ENCODE results near the gene PTCRA.
A peak's percentile ranks its signal among the peaks of the same experiment; 100 is the strongest.
"Not testable (repeated sequence)": the region's sequence is repeated elsewhere in the genome, so short reads cannot be mapped to it uniquely, and the experiment has no call there.

The PTCRA gene

DNA sequence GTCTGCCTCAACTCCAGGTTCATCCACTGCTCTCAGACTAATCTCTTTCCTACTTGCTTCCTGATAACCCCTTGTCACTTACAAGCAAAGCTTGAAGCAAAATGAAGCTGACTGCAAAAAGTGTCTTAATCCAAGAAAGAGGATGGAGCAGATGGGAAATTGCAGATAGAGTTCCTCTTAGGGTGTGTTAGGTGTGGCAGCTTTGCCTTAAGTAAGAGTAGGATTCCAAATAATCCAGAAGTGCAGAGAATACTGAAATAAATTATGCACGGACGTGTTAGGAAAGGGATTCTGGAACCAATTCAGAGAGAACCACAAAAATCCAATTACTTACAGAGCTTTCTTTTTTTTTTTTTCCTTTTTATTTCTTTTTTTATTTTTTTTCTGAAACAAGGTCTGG, 42.5 kb upstream of the PTCRA start:
- Histone ChIP-seq H3K4me2 (ENCODE audit: low read depth, low read length, poor library complexity, severe bottlenecking) (no peak overlapping the region), H3K4me3 (ENCODE audit: low read length, poor library complexity, severe bottlenecking) (no peak overlapping the region), H3K36me3 (ENCODE audit: insufficient read depth, low read length) (no peaks in the 10 kb centered on the region), H3K9ac (ENCODE audit: low read depth, low read length, poor library complexity, severe bottlenecking) (no peak overlapping the region), H3K9me3 (ENCODE audit: insufficient read depth, low read depth, low read length) (no peaks in the 10 kb centered on the region), H3K4me1 (ENCODE audit: insufficient read depth, low read length, poor library complexity, severe bottlenecking) (no peaks in the 10 kb centered on the region), H4K20me1 (ENCODE audit: insufficient read depth, low read length, poor library complexity, severe bottlenecking) (no peaks in the 10 kb centered on the region), H3F3A (ENCODE audit: low read depth) (no peaks in the 10 kb centered on the region), H3K79me2 (ENCODE audit: insufficient read depth, low read length) (no peaks in the 10 kb centered on the region), H3K9me2 (replicated peaks; ENCODE audit: low read depth, low read length) (no peaks in the 10 kb centered on the region), H3K27me3 (ENCODE audit: insufficient read depth, low read length, poor library complexity, severe bottlenecking) (no peaks in the 10 kb centered on the region), H2AFZ (ENCODE audit: low read length) (no peak overlapping the region)
- TF ChIP-seq, protein P1, sequence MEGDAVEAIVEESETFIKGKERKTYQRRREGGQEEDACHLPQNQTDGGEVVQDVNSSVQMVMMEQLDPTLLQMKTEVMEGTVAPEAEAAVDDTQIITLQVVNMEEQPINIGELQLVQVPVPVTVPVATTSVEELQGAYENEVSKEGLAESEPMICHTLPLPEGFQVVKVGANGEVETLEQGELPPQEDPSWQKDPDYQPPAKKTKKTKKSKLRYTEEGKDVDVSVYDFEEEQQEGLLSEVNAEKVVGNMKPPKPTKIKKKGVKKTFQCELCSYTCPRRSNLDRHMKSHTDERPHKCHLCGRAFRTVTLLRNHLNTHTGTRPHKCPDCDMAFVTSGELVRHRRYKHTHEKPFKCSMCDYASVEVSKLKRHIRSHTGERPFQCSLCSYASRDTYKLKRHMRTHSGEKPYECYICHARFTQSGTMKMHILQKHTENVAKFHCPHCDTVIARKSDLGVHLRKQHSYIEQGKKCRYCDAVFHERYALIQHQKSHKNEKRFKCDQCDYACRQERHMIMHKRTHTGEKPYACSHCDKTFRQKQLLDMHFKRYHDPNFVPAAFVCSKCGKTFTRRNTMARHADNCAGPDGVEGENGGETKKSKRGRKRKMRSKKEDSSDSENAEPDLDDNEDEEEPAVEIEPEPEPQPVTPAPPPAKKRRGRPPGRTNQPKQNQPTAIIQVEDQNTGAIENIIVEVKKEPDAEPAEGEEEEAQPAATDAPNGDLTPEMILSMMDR (conservative IDR thresholded peaks at IDR 0.05; ENCODE audit: low read length), result no peak
- no peak for TF ChIP-seq EZH2phosphoT487 (IDR thresholded peaks at IDR 0.05; ENCODE audit: borderline replicate concordance)

DNA sequence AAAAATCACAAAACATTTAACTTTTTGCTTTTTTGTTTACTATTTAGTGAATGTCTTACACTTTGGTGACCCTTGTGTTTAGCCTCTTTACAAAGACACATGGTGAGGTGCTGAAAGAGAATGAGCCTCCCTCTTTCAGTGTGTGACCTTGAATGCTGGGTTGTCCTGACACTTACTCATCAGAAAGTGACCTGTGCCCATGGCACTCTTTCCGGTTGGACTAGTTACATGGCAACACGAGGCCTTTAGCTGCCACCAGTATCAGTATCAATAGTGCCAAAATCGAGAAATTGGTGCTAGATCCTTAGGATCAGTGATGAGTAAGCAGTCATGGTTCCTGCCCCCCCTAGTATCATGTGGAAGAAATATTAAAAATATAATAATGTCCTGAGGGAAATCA, 38.2 kb upstream of the PTCRA start:
- Histone ChIP-seq H3K27me3 (ENCODE audit: insufficient read depth, low read length, poor library complexity, severe bottlenecking) (peaks cover 7% of the 10 kb centered on the region), H2AFZ (ENCODE audit: low read length) (no peak overlapping the region; the same call in 1 of the 2 replicates), H3K4me2 (ENCODE audit: low read depth, low read length, poor library complexity, severe bottlenecking) (no peak overlapping the region), H3K9ac (ENCODE audit: low read depth, low read length, poor library complexity, severe bottlenecking) (peak overlapping the region; percentile 9), H4K20me1 (ENCODE audit: insufficient read depth, low read length, poor library complexity, severe bottlenecking) (peaks cover 14% of the 10 kb centered on the region), H3F3A (ENCODE audit: low read depth) (no peaks in the 10 kb centered on the region), H3K36me3 (ENCODE audit: insufficient read depth, low read length) (no peaks in the 10 kb centered on the region), H3K4me1 (ENCODE audit: insufficient read depth, low read length, poor library complexity, severe bottlenecking) (no peaks in the 10 kb centered on the region), H3K9me2 (replicated peaks; ENCODE audit: low read depth, low read length) (no peaks in the 10 kb centered on the region), H3K9me3 (ENCODE audit: insufficient read depth, low read depth, low read length) (no peaks in the 10 kb centered on the region), H3K4me3 (ENCODE audit: low read length, poor library complexity, severe bottlenecking) (no peak overlapping the region), H3K79me2 (ENCODE audit: insufficient read depth, low read length) (peaks cover 30% of the 10 kb centered on the region)
- no peak for TF ChIP-seq EZH2phosphoT487 (IDR thresholded peaks at IDR 0.05; ENCODE audit: borderline replicate concordance)
- TF ChIP-seq, protein P1 (conservative IDR thresholded peaks at IDR 0.05; ENCODE audit: low read length), result no peak

DNA sequence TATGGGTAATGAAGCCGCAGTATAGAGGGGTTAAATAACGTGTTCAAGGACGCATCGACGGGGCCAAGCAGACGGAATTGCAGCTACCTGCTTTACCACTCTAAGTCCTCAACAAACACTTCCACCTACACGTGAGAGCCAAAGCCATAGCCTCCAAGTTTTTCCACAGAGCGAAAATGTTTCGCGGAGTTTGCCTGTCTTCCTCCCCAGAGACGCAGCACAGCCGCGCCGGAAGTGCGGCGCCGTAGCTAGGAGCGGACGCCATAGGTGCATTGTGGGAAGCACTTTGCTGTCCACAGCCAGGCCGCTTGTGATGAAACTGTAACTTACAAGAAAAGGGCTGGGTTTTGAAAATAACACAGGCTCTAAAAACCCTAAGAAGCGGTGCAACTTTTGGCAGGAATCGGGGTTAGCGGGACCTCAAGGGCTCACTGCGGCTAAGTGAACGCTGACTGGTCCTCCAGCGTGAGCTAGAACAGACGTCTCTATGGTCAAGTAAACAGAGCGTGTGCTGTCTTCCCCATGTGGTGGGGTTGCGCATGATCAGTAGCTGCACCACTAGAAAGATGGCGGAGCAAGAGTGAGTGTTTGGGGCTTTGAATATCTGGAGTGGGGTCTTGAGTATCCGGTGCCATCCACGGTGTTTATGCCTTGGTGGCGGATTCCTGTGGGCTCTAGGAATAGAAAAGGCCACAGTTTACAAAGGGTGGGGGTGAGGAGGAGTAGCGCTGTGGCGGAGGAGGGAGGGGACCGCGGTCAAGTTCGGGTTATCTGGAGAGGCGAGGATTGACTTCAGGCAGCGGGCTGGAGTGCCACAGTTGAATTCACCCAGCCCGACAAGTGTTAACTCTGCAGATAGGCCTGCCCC, 36.2 kb upstream of the PTCRA start, which contains the start of gene RPL7L1:
Gene RPL7L1 (plus strand): TSS at position 245 of the 868 bp plus-strand sequence. CDS start 295 bp downstream, at position 540.
- no peaks in the 10 kb centered on the region for H3K9me2 ChIP-seq (replicated peaks; ENCODE audit: low read depth, low read length)
- H3K36me3 ChIP-seq (ENCODE audit: insufficient read depth, low read length), result peaks cover 18% of the 10 kb centered on the region; the same call in 1 of the 2 replicates
- peak within 1 kb of the TSS; percentile 82 for H2AFZ ChIP-seq (ENCODE audit: low read length)
- peaks cover 11% of the 10 kb centered on the region for H3K4me1 ChIP-seq (ENCODE audit: insufficient read depth, low read length, poor library complexity, severe bottlenecking)
- H3F3A ChIP-seq (ENCODE audit: low read depth), result no peaks in the 10 kb centered on the region
- H3K4me3 ChIP-seq (ENCODE audit: low read length, poor library complexity, severe bottlenecking), result peak within 1 kb of the TSS; percentile 97
- peaks cover 7% of the 10 kb centered on the region for H3K27me3 ChIP-seq (ENCODE audit: insufficient read depth, low read length, poor library complexity, severe bottlenecking)
- no peaks in the 10 kb centered on the region for H3K9me3 ChIP-seq (ENCODE audit: insufficient read depth, low read depth, low read length)
- H3K9ac ChIP-seq (ENCODE audit: low read depth, low read length, poor library complexity, severe bottlenecking), result peak within 1 kb of the TSS; percentile 97
- H4K20me1 ChIP-seq (ENCODE audit: insufficient read depth, low read length, poor library complexity, severe bottlenecking), result peaks cover 31% of the 10 kb centered on the region
- TF ChIP-seq, protein P1 (conservative IDR thresholded peaks at IDR 0.05; ENCODE audit: low read length), result no peak
- no peak for TF ChIP-seq EZH2phosphoT487 (IDR thresholded peaks at IDR 0.05; ENCODE audit: borderline replicate concordance)
- peak within 1 kb of the TSS; percentile 75 for H3K4me2 ChIP-seq (ENCODE audit: low read depth, low read length, poor library complexity, severe bottlenecking)
- H3K79me2 ChIP-seq (ENCODE audit: insufficient read depth, low read length), result peaks cover 49% of the 10 kb centered on the region

DNA sequence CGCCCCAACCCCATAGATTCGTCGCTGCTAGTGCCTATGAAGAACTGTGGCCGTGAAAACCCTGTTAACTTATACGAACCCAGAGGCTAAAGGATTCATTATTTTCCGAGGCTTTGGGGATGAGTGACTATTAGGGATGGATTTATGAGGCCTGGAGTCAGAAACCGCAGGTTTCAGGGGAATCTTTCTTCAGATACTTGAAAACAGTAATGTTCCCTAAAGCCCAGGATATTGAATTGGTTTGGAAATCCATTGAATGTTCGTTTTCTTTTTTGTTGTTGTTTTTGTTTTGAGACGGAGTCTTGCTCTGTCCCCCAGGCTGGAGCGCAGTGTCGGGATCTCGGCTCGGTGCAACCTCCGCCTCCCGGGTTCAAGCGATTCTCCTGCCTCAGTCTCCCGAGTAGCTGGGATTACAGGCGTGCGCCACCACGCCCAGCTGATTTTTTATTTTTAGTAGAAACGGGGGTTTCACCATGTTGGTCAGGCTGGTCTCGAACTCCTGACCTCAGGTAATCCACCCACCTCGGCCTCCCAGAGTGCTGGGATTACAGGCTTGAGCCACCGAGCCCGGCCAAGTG, 35.5 kb upstream of the PTCRA start:
- not testable (repeated sequence) for H3F3A ChIP-seq (ENCODE audit: low read depth); H3K9me3 ChIP-seq (ENCODE audit: insufficient read depth, low read depth, low read length); H3K9me2 ChIP-seq (replicated peaks; ENCODE audit: low read depth, low read length); H3K27me3 ChIP-seq (ENCODE audit: insufficient read depth, low read length, poor library complexity, severe bottlenecking)
- Histone ChIP-seq H3K79me2 (ENCODE audit: insufficient read depth, low read length) (peaks cover 54% of the 10 kb centered on the region), H3K4me3 (ENCODE audit: low read length, poor library complexity, severe bottlenecking) (peak overlapping the region; percentile 97), H3K9ac (ENCODE audit: low read depth, low read length, poor library complexity, severe bottlenecking) (peak overlapping the region; percentile 97), H3K4me1 (ENCODE audit: insufficient read depth, low read length, poor library complexity, severe bottlenecking) (peaks cover 11% of the 10 kb centered on the region), H2AFZ (ENCODE audit: low read length) (peak overlapping the region; percentile 82), H3K4me2 (ENCODE audit: low read depth, low read length, poor library complexity, severe bottlenecking) (peak overlapping the region; percentile 75), H4K20me1 (ENCODE audit: insufficient read depth, low read length, poor library complexity, severe bottlenecking) (peaks cover 33% of the 10 kb centered on the region), H3K36me3 (ENCODE audit: insufficient read depth, low read length) (peaks cover 25% of the 10 kb centered on the region; the same call in 1 of the 2 replicates)

DNA sequence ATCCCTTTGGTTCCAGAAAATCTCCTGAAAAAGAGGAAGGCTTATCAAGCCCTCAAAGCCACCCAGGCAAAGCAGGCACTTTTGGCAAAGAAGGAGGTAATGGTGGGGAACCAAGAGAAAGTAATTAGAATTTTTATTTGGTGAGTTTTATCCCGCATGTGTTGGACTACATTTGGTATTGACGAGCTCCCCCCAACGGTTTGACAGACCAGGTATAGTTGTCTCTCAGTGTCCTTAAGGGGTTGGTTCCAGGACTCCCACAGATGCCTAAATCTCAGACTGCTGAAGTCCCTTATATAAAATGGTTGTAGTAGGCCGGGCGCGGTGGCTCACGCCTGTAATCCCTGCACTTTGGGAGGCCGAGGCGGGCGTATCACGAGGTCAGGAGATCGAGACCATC, 35.0 kb upstream of the PTCRA start:
- peaks cover 59% of the 10 kb centered on the region for H3K79me2 ChIP-seq (ENCODE audit: insufficient read depth, low read length)
- not testable (repeated sequence) for H3K9me2 ChIP-seq (replicated peaks; ENCODE audit: low read depth, low read length); H3F3A ChIP-seq (ENCODE audit: low read depth); H2AFZ ChIP-seq (ENCODE audit: low read length); H3K27me3 ChIP-seq (ENCODE audit: insufficient read depth, low read length, poor library complexity, severe bottlenecking); H3K9me3 ChIP-seq (ENCODE audit: insufficient read depth, low read depth, low read length)
- H3K36me3 ChIP-seq (ENCODE audit: insufficient read depth, low read length), result peaks cover 31% of the 10 kb centered on the region; the same call in 1 of the 2 replicates
- H3K4me2 ChIP-seq (ENCODE audit: low read depth, low read length, poor library complexity, severe bottlenecking), result peak overlapping the region; percentile 75
- H4K20me1 ChIP-seq (ENCODE audit: insufficient read depth, low read length, poor library complexity, severe bottlenecking), result peaks cover 38% of the 10 kb centered on the region
- H3K9ac ChIP-seq (ENCODE audit: low read depth, low read length, poor library complexity, severe bottlenecking), result peak overlapping the region; percentile 97
- peak overlapping the region; percentile 97 for H3K4me3 ChIP-seq (ENCODE audit: low read length, poor library complexity, severe bottlenecking)
- peaks cover 11% of the 10 kb centered on the region for H3K4me1 ChIP-seq (ENCODE audit: insufficient read depth, low read length, poor library complexity, severe bottlenecking)

Data from Loucy (cell line).